ENCODE measurements around the gene RIPPLY1.

GRCh38 chrX:106901341-106901740, 1.8 kb downstream of the RIPPLY1 start:
- TF ChIP-seq CTCF (IDR thresholded peaks at IDR 0.05; ENCODE audit: borderline replicate concordance, extremely low read depth, low read length, poor library complexity, severe bottlenecking) (no peak), EZH2 (IDR thresholded peaks at IDR 0.05; ENCODE audit: borderline replicate concordance, low read depth, low read length, severe bottlenecking) (no peak)
